Suprapubic skin (tissue), 4 donors: Measurements from ENCODE around the gene ACAP3. TPM values are rescaled to one million over a fixed set of nuclear protein-coding genes. Genes with fewer than 3 reads are reported as not detected.

Experiments
- DNase-seq, 2 donors: peaks; one replicate each; pipeline ENCODE4 v3.0.0-alpha.2; 2019; ENCODE audit warnings: low spot score in 2 of 2
- H3K27ac ChIP-seq: fragments of 200-600 bp; sonication (generic); one replicate; pipeline ENCODE4 v1.5.1; 2019
- H3K27me3 ChIP-seq: fragments of 200-600 bp; sonication (generic); one replicate; pipeline ENCODE4 v1.5.1; 2019
- H3K36me3 ChIP-seq: fragments of 200-600 bp; sonication (generic); one replicate; pipeline ENCODE4 v1.5.1; 2019
- H3K4me1 ChIP-seq: fragments of 200-600 bp; sonication (generic); one replicate; pipeline ENCODE4 v1.5.1; 2019
- H3K4me3 ChIP-seq: fragments of 200-600 bp; sonication (generic); one replicate; pipeline ENCODE4 v1.5.1; 2019; ENCODE audit warnings: mild to moderate bottlenecking
- H3K9me3 ChIP-seq: fragments of 200-600 bp; sonication (generic); one replicate; pipeline ENCODE4 v1.5.1; 2019
- CTCF ChIP-seq, 2 donors: fragments of 200-600 bp in 1 of 2; fragments of 450-650 bp in 1 of 2; sonication (generic) in 1 of 2; IDR thresholded peaks; one replicate each; pipeline ENCODE4 v1.5.1; 2016 to 2019; ENCODE audit warnings: antibody characterized with exemption in 2 of 2, mild to moderate bottlenecking in 1 of 2, moderate library complexity in 1 of 2
- EP300 ChIP-seq: sonication (generic); formaldehyde crosslinking; IDR thresholded peaks from one replicate; pipeline ENCODE4 v1.6.1; 2017; ENCODE audit warnings: antibody characterized with exemption
- POLR2A ChIP-seq, 2 donors: fragments of 450-650 bp; IDR thresholded peaks; one replicate each; pipeline ENCODE4 v1.6.1; 2017; ENCODE audit warnings: antibody characterized with exemption in 2 of 2, mild to moderate bottlenecking in 2 of 2, moderate library complexity in 2 of 2
- POLR2AphosphoS5 ChIP-seq, 3 donors: sonication (generic); formaldehyde crosslinking; IDR thresholded peaks; one replicate each; pipeline ENCODE4 v1.6.1; 2017; ENCODE audit warnings: antibody characterized with exemption in 3 of 3
- WGBS: methylation state at CpG from one replicate; pipeline ENCODE4 v1.1.5; 2018; 5-methylcytosine and 5-hydroxymethylcytosine counted together
- total RNA-seq, 4 donors: library from RNA; depleted of rRNA; stranded (reverse); fragments of >200 nt; gene quantifications; one replicate each; pipeline ENCODE4 v1.1.0, GENCODE V29; 2016

The ACAP3 gene
- total RNA-seq, 4 donors from 2014 or later: 112 to 309 (median 148) TPM

GRCh38 chr1:1281533-1282321, 26.0 kb downstream of the ACAP3 start:
- Histone ChIP-seq H3K36me3 (no peaks in the 10 kb centered on the region), H3K9me3 (no peaks in the 10 kb centered on the region), H3K27ac (no peak overlapping the region), H3K4me3 (no peak overlapping the region), H3K27me3 (peaks cover 21% of the 10 kb centered on the region), H3K4me1 (peaks cover 12% of the 10 kb centered on the region)
- DNase-seq: no peak
- no peak for TF ChIP-seq EP300
- no peak for TF ChIP-seq POLR2AphosphoS5 (IDR thresholded peaks at IDR 0.05)
- no peak for TF ChIP-seq CTCF (IDR thresholded peaks at IDR 0.05)
- no peak for TF ChIP-seq POLR2A (IDR thresholded peaks at IDR 0.05)
- whole genome bisulfite sequencing: 46% methylated on average over 5 of the region's 26 CpGs

- Histone ChIP-seq H3K4me1 (peaks cover 12% of the 10 kb centered on the region), H3K9me3 (no peaks in the 10 kb centered on the region), H3K4me3 (no peak overlapping the region), H3K27me3 (peaks cover 15% of the 10 kb centered on the region), H3K27ac (no peak overlapping the region), H3K36me3 (no peaks in the 10 kb centered on the region)
- 87% methylated on average over 15 of the region's 21 CpGs for WGBS
- DNase-seq: no peak
- TF ChIP-seq EP300 (no peak), POLR2AphosphoS5 (IDR thresholded peaks at IDR 0.05) (no peak), POLR2A (IDR thresholded peaks at IDR 0.05) (no peak), CTCF (IDR thresholded peaks at IDR 0.05) (no peak)
These were observed 26.8 kb downstream of the ACAP3 start for GRCh38 chr1:1280782-1281481.

GRCh38 chr1:1279028-1279427, 28.7 kb downstream of the ACAP3 start:
- Histone ChIP-seq H3K4me3 (no peak overlapping the region), H3K27ac (no peak overlapping the region), H3K4me1 (peaks cover 22% of the 10 kb centered on the region), H3K36me3 (no peaks in the 10 kb centered on the region), H3K27me3 (no peaks in the 10 kb centered on the region), H3K9me3 (no peaks in the 10 kb centered on the region)
- no peak for DNase-seq
- 91% methylated on average over 17 of the region's 17 CpGs for WGBS
- no peak for TF ChIP-seq CTCF (IDR thresholded peaks at IDR 0.05)
- no peak for TF ChIP-seq POLR2AphosphoS5 (IDR thresholded peaks at IDR 0.05)
- TF ChIP-seq EP300: no peak
- TF ChIP-seq POLR2A (IDR thresholded peaks at IDR 0.05): no peak

GRCh38 chr1:1278620-1279019, 29.1 kb downstream of the ACAP3 start:
- H3K36me3 ChIP-seq: no peaks in the 10 kb centered on the region
- no peaks in the 10 kb centered on the region for H3K9me3 ChIP-seq
- H3K27me3 ChIP-seq: no peaks in the 10 kb centered on the region
- WGBS: 95% methylated on average over 13 of the region's 13 CpGs
- H3K27ac ChIP-seq: no peak overlapping the region
- DNase-seq: no peak
- H3K4me3 ChIP-seq: no peak overlapping the region
- H3K4me1 ChIP-seq: peaks cover 21% of the 10 kb centered on the region
- TF ChIP-seq CTCF (IDR thresholded peaks at IDR 0.05): no peak
- TF ChIP-seq POLR2A (IDR thresholded peaks at IDR 0.05): no peak
- TF ChIP-seq POLR2AphosphoS5 (IDR thresholded peaks at IDR 0.05): no peak
- TF ChIP-seq EP300: no peak

- DNase-seq: no peak
- Histone ChIP-seq H3K4me3 (no peak overlapping the region), H3K27ac (no peak overlapping the region), H3K27me3 (no peaks in the 10 kb centered on the region), H3K9me3 (no peaks in the 10 kb centered on the region), H3K4me1 (peaks cover 32% of the 10 kb centered on the region), H3K36me3 (no peaks in the 10 kb centered on the region)
- no peak for TF ChIP-seq POLR2AphosphoS5 (IDR thresholded peaks at IDR 0.05)
- no peak for TF ChIP-seq POLR2A (IDR thresholded peaks at IDR 0.05)
- no peak for TF ChIP-seq EP300
- TF ChIP-seq CTCF (IDR thresholded peaks at IDR 0.05): no peak
- WGBS: 64% methylated on average over 9 of the region's 9 CpGs
These were observed 31.9 kb downstream of the ACAP3 start for GRCh38 chr1:1275836-1276235.
